Measurements from ENCODE around the gene COX10. TPM values are rescaled to one million over a fixed set of nuclear protein-coding genes. Genes with fewer than 3 reads are reported as not detected.

Gene COX10
- 17.5 and 19.8 TPM in 2 replicates for total RNA-seq

GRCh38 chr17:14069251-14070021, at the start of gene COX10:
Gene COX10 (plus strand): TSS chr17:14069504. CDS start chr17:14069606, 102 bp downstream.

GRCh38 chr17:14236762-14237161, 167.5 kb downstream of the COX10 start, which contains the start of gene CDRT15:
Gene CDRT15 (minus strand): TSS chr17:14236862. CDS start chr17:14236833, 29 bp downstream.

Small RNAs within 50 kb of the gene (small RNA-seq; reads per million reads assigned to genes)
- gene RF00090 = not detected

Other genes starting within 250 kb of the COX10 start
- gene CDRT15, start 167.4 kb downstream of the COX10 start, total RNA-seq = not detected in 2 replicates
- gene HS3ST3B1, start 231.6 kb downstream of the COX10 start, total RNA-seq = 4.6 and 6.3 TPM in 2 replicates